22Rv1 (cell line): ENCODE results near the gene HRH2.

Source experiments
- CTCF ChIP-seq: fragments of 450-650 bp; IDR thresholded peaks from 2 replicates; pipeline ENCODE4 v1.5.1; 2017; ENCODE audit warnings: mild to moderate bottlenecking
- ZFX ChIP-seq: fragments of 450-650 bp; IDR thresholded peaks from 2 replicates; pipeline ENCODE4 v1.6.1; 2017; ENCODE audit warnings: antibody characterized with exemption, borderline replicate concordance

DNA sequence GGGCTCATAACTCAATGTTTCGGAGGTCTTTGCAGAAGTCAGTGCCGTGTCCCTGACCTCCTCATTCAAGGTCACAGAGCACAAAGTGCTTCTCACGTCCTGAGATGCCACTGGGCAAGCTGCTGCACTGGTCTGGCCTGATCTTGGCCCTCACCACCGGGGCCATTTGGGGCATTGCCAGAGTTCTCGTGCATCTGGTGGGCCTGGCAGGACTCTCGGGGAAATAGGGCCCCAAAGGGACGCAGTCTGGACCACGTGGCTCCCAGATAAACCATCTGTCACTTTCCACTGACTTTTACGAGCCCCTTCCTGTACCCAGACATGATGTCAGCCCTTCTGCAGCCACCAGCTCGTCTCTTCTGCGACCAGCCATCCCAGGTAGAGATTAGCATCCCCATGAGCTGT is 54.8 kb downstream of the HRH2 start:
- TF ChIP-seq CTCF (no peak), ZFX (no peak)
